GM18526 (cell line): Measurements from ENCODE around the gene MEN1.

Experiments
- POLR2A ChIP-seq: IDR thresholded peaks from 3 replicates; pipeline ENCODE4 v1.6.1; 2011; ENCODE audit not compliant: insufficient read length; ENCODE audit errors: extremely low read depth

MEN1 gene

GRCh38 chr11:64800303-64801157, 9.8 kb downstream of the MEN1 start:
- no peak for TF ChIP-seq POLR2A

- no peak for TF ChIP-seq POLR2A
These were observed 10.6 kb downstream of the MEN1 start for GRCh38 chr11:64799623-64800302.

- no peak for TF ChIP-seq POLR2A
These were observed 11.1 kb downstream of the MEN1 start for GRCh38 chr11:64799256-64799622.

- TF ChIP-seq POLR2A = no peak
These were observed 13.4 kb downstream of the MEN1 start for GRCh38 chr11:64796757-64797541.

- no peak for TF ChIP-seq POLR2A
These were observed 14.1 kb downstream of the MEN1 start for GRCh38 chr11:64796047-64796756.

GRCh38 chr11:64794526-64794925, 15.8 kb downstream of the MEN1 start:
- TF ChIP-seq POLR2A = no peak

GRCh38 chr11:64793271-64794160, 16.8 kb downstream of the MEN1 start:
- no peak for TF ChIP-seq POLR2A

- no peak for TF ChIP-seq POLR2A
These were observed 17.9 kb downstream of the MEN1 start for GRCh38 chr11:64792482-64792881.

- no peak for TF ChIP-seq POLR2A
These were observed 18.5 kb downstream of the MEN1 start for GRCh38 chr11:64791781-64792291.

GRCh38 chr11:64790205-64791095, 19.9 kb downstream of the MEN1 start:
- TF ChIP-seq POLR2A = no peak

GRCh38 chr11:64789331-64790204, 20.8 kb downstream of the MEN1 start:
- TF ChIP-seq POLR2A = no peak
